ENCODE data around the gene THAP11.
A peak's percentile ranks its signal among the peaks of the same experiment; 100 is the strongest.
"Not testable (repeated sequence)": the region's sequence is repeated elsewhere in the genome, so short reads cannot be mapped to it uniquely, and the experiment has no call there.

THAP11 gene

DNA sequence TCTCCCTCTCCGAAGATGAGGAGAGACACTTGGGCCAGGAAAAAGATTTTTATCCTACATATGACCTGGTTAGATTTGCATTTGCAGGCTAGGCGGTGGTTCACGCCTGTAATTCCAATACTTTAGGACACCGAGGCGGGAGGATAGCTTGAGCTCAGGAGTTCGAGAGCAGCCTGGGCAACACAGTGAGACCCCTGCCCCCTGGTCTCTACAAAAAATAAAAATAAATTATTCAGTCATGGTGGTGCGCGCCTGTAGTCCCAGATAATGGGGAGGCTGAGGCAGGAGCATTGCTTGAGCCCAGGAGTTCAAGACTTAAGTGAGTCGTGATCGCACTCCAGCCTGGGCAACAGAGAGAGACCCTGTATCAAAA is 7.9 kb upstream of the THAP11 start:
- H3K4me1 ChIP-seq (ENCODE audit: control insufficient read depth, insufficient read depth, low read length, unreplicated experiment), result peaks cover 6% of the 10 kb centered on the region
- peaks cover 10% of the 10 kb centered on the region for H3K79me2 ChIP-seq (ENCODE audit: control insufficient read depth, insufficient read depth, low read length, unreplicated experiment)
- H3K27ac ChIP-seq (ENCODE audit: low read depth, low read length), result no peak overlapping the region

DNA sequence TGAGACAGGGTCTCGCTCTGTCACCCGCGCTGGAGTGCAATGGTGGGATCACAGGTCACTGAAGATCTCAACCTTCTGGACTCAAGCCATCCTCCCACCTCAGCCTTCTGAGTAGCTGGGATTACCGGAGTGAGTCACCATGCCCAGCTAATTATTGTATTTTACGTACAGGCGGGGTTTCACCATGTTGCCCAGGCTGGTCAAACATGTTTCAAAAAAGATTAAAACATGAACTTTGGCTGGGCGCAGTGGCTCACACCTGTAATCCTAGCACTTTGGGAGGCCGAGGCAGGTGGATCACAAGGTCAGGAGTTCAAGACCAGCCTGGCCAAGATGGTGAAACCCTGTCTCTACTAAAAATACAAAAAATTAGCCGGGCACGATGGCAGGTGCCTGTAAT is 4.9 kb upstream of the THAP11 start:
- not testable (repeated sequence) for H2AFZ ChIP-seq (ENCODE audit: low read length, unreplicated experiment)

More for the DNA sequence above, 7.9 kb upstream of the THAP11 start:
- Histone ChIP-seq H3K27me3 (ENCODE audit: insufficient read depth, low read length) (no peaks in the 10 kb centered on the region), H3K4me3 (ENCODE audit: low read depth, low read length) (peak overlapping the region; percentile 78), H2AFZ (ENCODE audit: low read length, unreplicated experiment) (peak overlapping the region; percentile 67), H3K36me3 (ENCODE audit: insufficient read depth, low read length) (no peaks in the 10 kb centered on the region)

DNA sequence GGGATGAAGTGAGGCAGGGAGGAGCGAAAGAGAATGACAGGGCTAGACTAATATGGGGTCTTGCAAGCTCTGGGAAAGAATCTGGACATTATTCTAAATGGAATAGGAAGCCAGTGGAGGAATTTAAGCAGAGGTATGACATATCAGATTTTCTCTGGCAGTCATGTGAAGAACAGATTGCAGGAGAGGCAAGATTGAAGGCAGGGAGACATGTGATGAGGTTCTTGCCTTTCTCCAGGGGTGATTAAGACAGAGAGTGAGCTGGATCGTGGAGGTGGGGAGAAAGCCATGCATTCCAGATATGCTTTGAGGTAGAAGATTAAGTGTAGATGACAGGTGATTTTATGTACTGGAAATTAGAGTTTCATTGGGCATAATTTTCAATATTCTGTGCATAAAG is 4.3 kb upstream of the THAP11 start:
- Histone ChIP-seq H3K27me3 (ENCODE audit: insufficient read depth, low read length) (no peaks in the 10 kb centered on the region), H3K79me2 (ENCODE audit: control insufficient read depth, insufficient read depth, low read length, unreplicated experiment) (peaks cover 4% of the 10 kb centered on the region), H3K4me1 (ENCODE audit: control insufficient read depth, insufficient read depth, low read length, unreplicated experiment) (peaks cover 2% of the 10 kb centered on the region), H3K36me3 (ENCODE audit: insufficient read depth, low read length) (no peaks in the 10 kb centered on the region), H2AFZ (ENCODE audit: low read length, unreplicated experiment) (no peak overlapping the region), H3K27ac (ENCODE audit: low read depth, low read length) (no peak overlapping the region), H3K4me3 (ENCODE audit: low read depth, low read length) (no peak overlapping the region)

More for the DNA sequence above, 4.9 kb upstream of the THAP11 start:
- H3K79me2 ChIP-seq (ENCODE audit: control insufficient read depth, insufficient read depth, low read length, unreplicated experiment); H3K27me3 ChIP-seq (ENCODE audit: insufficient read depth, low read length); H3K4me3 ChIP-seq (ENCODE audit: low read depth, low read length); H3K36me3 ChIP-seq (ENCODE audit: insufficient read depth, low read length); H3K27ac ChIP-seq (ENCODE audit: low read depth, low read length); H3K4me1 ChIP-seq (ENCODE audit: control insufficient read depth, insufficient read depth, low read length, unreplicated experiment): not testable (repeated sequence)

DNA sequence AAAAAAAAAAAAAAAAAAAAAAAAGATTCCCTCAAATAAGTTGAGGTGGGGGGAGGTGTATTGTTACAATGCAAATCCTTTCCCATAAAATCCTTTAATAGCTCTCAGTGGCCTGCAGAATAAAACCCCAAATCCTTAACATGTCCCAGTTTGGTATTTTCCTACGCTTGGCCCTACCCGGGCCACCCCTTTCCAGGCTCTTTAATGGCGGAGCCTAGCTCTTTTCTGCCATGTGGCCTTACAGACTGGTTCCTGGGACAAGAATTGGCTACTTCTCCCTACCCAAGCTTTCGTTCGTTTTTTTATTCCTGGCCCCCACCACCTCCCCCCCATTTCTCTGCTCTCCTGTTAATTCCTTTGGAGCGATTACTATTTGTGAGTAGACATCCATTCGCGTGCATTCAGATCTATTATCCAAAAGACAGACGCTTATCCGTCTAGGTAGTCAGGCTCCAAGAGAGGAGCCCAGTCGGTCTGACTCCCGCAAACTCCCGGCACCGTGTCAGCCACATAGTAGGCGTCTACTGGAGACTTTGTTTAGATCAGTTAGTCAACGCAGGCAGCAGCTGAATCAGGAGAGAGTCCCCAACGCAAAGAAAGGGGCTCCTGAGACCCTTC is 813 bp upstream of the THAP11 start:
- Histone ChIP-seq H3K36me3 (ENCODE audit: insufficient read depth, low read length) (no peaks in the 10 kb centered on the region), H3K4me3 (ENCODE audit: low read depth, low read length) (peak overlapping the region; percentile 79), H3K27ac (ENCODE audit: low read depth, low read length) (0 out of 2 replicates have a peak overlapping the region, but pooled peaks have one; percentile 91), H3K79me2 (ENCODE audit: control insufficient read depth, insufficient read depth, low read length, unreplicated experiment) (peaks cover 33% of the 10 kb centered on the region), H2AFZ (ENCODE audit: low read length, unreplicated experiment) (peak overlapping the region; percentile 82), H3K27me3 (ENCODE audit: insufficient read depth, low read length) (no peaks in the 10 kb centered on the region), H3K4me1 (ENCODE audit: control insufficient read depth, insufficient read depth, low read length, unreplicated experiment) (peaks cover 29% of the 10 kb centered on the region)

DNA sequence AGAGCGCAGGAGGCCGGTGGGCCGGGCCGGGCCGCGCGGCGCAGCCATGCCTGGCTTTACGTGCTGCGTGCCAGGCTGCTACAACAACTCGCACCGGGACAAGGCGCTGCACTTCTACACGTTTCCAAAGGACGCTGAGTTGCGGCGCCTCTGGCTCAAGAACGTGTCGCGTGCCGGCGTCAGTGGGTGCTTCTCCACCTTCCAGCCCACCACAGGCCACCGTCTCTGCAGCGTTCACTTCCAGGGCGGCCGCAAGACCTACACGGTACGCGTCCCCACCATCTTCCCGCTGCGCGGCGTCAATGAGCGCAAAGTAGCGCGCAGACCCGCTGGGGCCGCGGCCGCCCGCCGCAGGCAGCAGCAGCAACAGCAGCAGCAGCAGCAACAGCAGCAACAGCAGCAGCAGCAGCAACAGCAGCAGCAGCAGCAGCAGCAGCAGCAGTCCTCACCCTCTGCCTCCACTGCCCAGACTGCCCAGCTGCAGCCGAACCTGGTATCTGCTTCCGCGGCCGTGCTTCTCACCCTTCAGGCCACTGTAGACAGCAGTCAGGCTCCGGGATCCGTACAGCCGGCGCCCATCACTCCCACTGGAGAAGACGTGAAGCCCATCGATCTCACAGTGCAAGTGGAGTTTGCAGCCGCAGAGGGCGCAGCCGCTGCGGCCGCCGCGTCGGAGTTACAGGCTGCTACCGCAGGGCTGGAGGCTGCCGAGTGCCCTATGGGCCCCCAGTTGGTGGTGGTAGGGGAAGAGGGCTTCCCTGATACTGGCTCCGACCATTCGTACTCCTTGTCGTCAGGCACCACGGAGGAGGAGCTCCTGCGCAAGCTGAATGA is 606 bp downstream of the THAP11 start:
- Histone ChIP-seq H3K79me2 (ENCODE audit: control insufficient read depth, insufficient read depth, low read length, unreplicated experiment) (peaks cover 41% of the 10 kb centered on the region), H3K36me3 (ENCODE audit: insufficient read depth, low read length) (no peaks in the 10 kb centered on the region), H3K27me3 (ENCODE audit: insufficient read depth, low read length) (no peaks in the 10 kb centered on the region), H3K4me3 (ENCODE audit: low read depth, low read length) (peak overlapping the region; percentile 79), H3K4me1 (ENCODE audit: control insufficient read depth, insufficient read depth, low read length, unreplicated experiment) (peaks cover 29% of the 10 kb centered on the region), H2AFZ (ENCODE audit: low read length, unreplicated experiment) (peak overlapping the region; percentile 34), H3K27ac (ENCODE audit: low read depth, low read length) (peak overlapping the region; percentile 91)

DNA sequence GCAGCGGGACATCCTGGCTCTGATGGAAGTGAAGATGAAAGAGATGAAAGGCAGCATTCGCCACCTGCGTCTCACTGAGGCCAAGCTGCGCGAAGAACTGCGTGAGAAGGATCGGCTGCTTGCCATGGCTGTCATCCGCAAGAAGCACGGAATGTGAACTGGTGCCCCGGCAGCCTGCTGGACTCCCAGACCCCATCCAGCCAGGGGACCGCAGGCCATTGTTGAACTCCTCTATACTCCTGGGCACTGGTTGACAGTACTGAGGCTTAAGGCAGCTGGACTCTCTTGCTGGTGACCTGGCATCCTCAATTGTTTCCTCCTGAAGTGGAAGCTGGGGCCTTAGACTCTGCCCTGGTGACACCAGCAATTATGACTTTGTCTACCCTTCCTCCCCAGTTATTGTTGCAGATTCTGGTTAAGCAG is 1.2 kb downstream of the THAP11 start:
- Histone ChIP-seq H3K4me1 (ENCODE audit: control insufficient read depth, insufficient read depth, low read length, unreplicated experiment) (peaks cover 33% of the 10 kb centered on the region), H3K27me3 (ENCODE audit: insufficient read depth, low read length) (no peaks in the 10 kb centered on the region), H3K36me3 (ENCODE audit: insufficient read depth, low read length) (no peaks in the 10 kb centered on the region), H3K79me2 (ENCODE audit: control insufficient read depth, insufficient read depth, low read length, unreplicated experiment) (peaks cover 47% of the 10 kb centered on the region), H3K4me3 (ENCODE audit: low read depth, low read length) (peak overlapping the region; percentile 79), H2AFZ (ENCODE audit: low read length, unreplicated experiment) (no peak overlapping the region), H3K27ac (ENCODE audit: low read depth, low read length) (peak overlapping the region; percentile 46; the same call in 1 of the 2 replicates)

DNA sequence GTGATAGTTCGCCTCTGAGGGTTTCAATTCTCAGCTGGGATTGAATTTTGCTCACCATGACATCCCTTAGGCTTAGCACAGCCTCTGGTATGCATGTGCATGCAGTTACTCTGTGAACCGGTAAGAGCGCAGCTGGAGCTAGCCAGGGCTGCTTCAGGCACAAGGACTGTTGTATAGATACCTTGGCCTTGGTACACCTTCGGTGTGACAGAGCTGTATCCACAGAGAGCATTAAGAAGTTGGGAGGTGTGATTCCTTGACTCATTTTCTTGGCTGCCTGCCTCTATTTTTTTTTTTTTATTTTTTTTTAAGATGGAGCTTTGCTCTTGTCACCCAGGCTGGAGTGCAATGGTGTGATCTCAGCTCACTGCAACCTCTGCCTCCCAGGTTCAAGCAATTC is 2.4 kb downstream of the THAP11 start:
- Histone ChIP-seq H3K4me1 (ENCODE audit: control insufficient read depth, insufficient read depth, low read length, unreplicated experiment) (peaks cover 38% of the 10 kb centered on the region), H3K4me3 (ENCODE audit: low read depth, low read length) (peak overlapping the region; percentile 79), H3K27me3 (ENCODE audit: insufficient read depth, low read length) (no peaks in the 10 kb centered on the region), H3K36me3 (ENCODE audit: insufficient read depth, low read length) (no peaks in the 10 kb centered on the region), H3K27ac (ENCODE audit: low read depth, low read length) (peak overlapping the region; percentile 46; the same call in 1 of the 2 replicates), H3K79me2 (ENCODE audit: control insufficient read depth, insufficient read depth, low read length, unreplicated experiment) (peaks cover 57% of the 10 kb centered on the region), H2AFZ (ENCODE audit: low read length, unreplicated experiment) (no peak overlapping the region)

DNA sequence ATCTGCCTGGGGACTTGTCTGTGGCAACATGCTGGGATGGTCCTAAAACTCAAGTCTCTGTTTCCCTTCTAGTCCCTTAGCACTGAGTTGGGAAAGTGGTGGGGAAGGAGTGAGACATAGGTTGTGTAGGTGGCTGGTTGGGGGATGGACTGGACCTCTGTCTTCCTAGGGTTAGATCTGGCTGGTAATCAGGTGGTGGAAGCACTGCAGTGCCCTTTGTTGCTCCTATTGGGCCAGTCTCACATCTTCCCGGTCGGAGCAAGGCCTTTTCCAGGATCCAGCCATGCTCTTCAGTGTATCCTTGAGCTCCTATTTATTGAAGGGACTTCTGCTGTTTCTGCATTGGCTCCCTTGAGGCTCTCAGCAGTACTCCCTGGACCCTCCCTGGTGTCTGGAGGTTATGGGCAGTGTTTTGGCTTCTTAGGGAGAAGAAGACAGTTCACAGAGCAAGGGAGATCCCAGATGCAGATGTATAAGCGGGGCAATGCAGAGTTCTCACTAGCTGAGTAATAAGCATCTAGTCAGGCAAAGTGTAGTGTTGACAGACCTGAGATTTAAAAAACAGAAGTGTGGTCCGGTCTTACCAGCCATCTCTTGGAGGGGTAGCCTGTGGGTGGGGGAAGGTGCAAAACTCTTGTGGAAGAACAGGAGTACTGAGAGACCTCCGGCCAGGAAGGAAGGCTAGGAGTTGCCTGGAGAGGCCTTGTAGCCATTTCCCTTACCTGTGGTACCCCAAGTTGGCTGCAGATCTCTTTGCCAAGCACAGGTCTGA is 3.4 kb downstream of the THAP11 start:
- H3K27ac ChIP-seq (ENCODE audit: low read depth, low read length), result peak overlapping the region; percentile 69
- H3K79me2 ChIP-seq (ENCODE audit: control insufficient read depth, insufficient read depth, low read length, unreplicated experiment), result peaks cover 66% of the 10 kb centered on the region
- H2AFZ ChIP-seq (ENCODE audit: low read length, unreplicated experiment), result no peak overlapping the region
- H3K4me1 ChIP-seq (ENCODE audit: control insufficient read depth, insufficient read depth, low read length, unreplicated experiment), result peaks cover 38% of the 10 kb centered on the region
- peak overlapping the region; percentile 94 for H3K4me3 ChIP-seq (ENCODE audit: low read depth, low read length)
- no peaks in the 10 kb centered on the region for H3K27me3 ChIP-seq (ENCODE audit: insufficient read depth, low read length)
- no peaks in the 10 kb centered on the region for H3K36me3 ChIP-seq (ENCODE audit: insufficient read depth, low read length)

DNA sequence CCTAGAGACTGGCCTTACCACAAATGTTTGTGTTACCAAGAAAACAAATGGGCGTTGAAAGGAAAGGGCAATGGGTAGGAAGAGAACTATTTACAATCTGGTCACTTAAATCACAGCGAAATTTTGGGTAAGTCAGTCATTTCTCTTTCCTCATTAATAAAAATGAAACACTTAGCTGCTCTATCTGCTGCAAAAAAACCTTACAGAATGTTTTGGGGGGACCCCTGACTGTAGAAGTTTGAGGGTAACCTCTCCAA is 3.9 kb downstream of the THAP11 start:
- Histone ChIP-seq H3K4me3 (ENCODE audit: low read depth, low read length) (peak overlapping the region; percentile 94), H3K79me2 (ENCODE audit: control insufficient read depth, insufficient read depth, low read length, unreplicated experiment) (peaks cover 71% of the 10 kb centered on the region), H3K36me3 (ENCODE audit: insufficient read depth, low read length) (no peaks in the 10 kb centered on the region), H3K27ac (ENCODE audit: low read depth, low read length) (peak overlapping the region; percentile 69), H3K4me1 (ENCODE audit: control insufficient read depth, insufficient read depth, low read length, unreplicated experiment) (peaks cover 38% of the 10 kb centered on the region), H3K27me3 (ENCODE audit: insufficient read depth, low read length) (no peaks in the 10 kb centered on the region), H2AFZ (ENCODE audit: low read length, unreplicated experiment) (peak overlapping the region; percentile 19)

DNA sequence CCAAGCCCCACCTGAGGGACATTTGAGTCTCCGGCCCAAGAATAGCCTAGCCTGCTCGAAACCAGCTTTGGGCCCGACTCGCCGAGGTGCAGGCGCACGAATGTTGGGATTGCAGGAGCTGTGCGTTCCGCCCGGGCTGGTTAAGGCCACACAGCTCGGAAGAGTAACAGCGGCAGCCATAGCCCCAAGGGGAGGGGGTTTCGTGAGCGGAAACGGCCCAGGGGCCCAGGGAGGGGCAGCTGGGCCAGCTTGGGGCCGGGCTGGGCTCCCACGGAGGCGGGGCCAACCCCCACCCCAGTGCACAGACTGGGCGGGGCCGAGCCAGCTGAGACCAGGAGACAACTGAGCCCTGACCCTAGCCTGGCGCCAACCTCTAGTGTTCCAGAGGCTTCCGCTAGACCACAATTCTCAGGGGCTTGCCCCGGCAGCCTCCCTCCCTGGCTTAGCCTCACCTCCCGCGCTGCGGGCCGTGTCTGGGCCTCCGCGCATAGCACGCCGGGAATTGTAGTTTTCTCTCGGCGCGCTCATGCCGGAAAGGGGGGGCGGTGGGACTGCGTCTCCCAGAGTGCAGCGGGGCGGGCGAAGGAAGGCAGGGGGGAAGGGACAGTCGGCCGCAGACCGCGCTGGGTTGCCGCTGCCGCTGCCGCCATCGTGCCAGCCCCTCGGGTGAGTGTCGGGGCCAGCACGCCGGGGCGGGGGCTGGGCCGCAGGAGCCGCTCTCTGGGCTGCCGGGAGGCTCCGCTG is 4.4 kb downstream of the THAP11 start, which contains the start of gene NUTF2:
Gene NUTF2, plus strand, starts transcription at position 614 of the 744 bp plus-strand sequence. CDS start 18,198 bp downstream, outside the sequence.
- H3K4me1 ChIP-seq (ENCODE audit: control insufficient read depth, insufficient read depth, low read length, unreplicated experiment), result peaks cover 38% of the 10 kb centered on the region
- H3K27ac ChIP-seq (ENCODE audit: low read depth, low read length), result peak within 1 kb of the TSS; percentile 69
- H3K27me3 ChIP-seq (ENCODE audit: insufficient read depth, low read length), result no peaks in the 10 kb centered on the region
- no peaks in the 10 kb centered on the region for H3K36me3 ChIP-seq (ENCODE audit: insufficient read depth, low read length)
- peak within 1 kb of the TSS; percentile 19 for H2AFZ ChIP-seq (ENCODE audit: low read length, unreplicated experiment)
- peak within 1 kb of the TSS; percentile 94 for H3K4me3 ChIP-seq (ENCODE audit: low read depth, low read length)
- H3K79me2 ChIP-seq (ENCODE audit: control insufficient read depth, insufficient read depth, low read length, unreplicated experiment), result peaks cover 76% of the 10 kb centered on the region
